ENCODE data around the gene CSTPP1. TPM values are rescaled to one million over a fixed set of nuclear protein-coding genes. Genes with fewer than 3 reads are reported as not detected.
"Not testable (repeated sequence)": the region's sequence is repeated elsewhere in the genome, so short reads cannot be mapped to it uniquely, and the experiment has no call there.

Gene CSTPP1
- total RNA-seq, 4 donors from 2014 or later, result 19.1 to 27.0 (median 21.8) TPM

DNA sequence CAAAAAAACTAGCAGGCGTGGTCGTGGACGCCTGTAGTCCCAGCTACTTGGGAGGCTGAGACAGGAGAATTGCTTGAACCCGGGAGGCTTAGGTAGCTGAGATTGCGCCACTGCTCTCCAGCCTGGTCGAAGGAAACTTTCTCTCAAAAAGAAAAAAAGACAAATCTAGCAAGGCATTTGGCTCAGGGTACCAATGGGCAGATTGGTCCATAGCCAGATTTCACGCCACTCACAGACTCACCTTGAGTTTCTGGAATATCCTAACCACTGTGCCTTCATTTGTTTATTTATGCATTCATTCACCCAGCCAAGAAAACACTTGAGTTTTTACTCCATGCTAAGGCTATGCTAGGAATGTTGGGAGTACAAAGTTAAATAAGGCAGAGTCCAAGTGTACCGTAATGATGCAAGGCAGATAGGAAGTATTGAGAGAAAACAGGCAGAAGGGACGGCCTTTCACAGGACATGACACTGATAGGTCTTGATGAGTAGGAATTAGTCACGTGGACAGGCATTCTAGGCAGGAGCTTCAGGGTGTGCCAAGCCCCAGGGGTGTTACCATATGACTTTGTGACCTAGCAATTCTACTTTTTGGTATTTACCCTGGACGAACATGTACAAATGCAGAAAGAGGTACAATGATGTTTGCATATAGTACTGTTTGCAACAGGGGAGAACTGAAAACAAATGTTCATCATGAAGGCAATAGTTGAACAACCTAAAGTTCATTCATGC is 252.7 kb downstream of the CSTPP1 start:
- Histone ChIP-seq H3K4me1 (peaks cover 0 to 50% (median 24%) of the 10 kb centered on the region in 3 donors), H3K36me3 (no peaks in the 10 kb centered on the region), H3K4me3 (no peak overlapping the region), H3K27me3 (no peaks in the 10 kb centered on the region), H3K27ac (peak overlapping the region in 3 of 4 donors; percentile 67 to 94 (median 88)), H3K9me3 (no peaks in the 10 kb centered on the region)
- ATAC-seq, result peak; percentile 35
- WGBS, 2 donors (ENCODE audit: low coverage in 1 of 2), result 59 to 61% methylated on average over 2 to 11 of the region's 11 CpGs
- peak; percentile 80 for TF ChIP-seq POLR2AphosphoS5 (IDR thresholded peaks at IDR 0.05)
- TF ChIP-seq, protein P1, sequence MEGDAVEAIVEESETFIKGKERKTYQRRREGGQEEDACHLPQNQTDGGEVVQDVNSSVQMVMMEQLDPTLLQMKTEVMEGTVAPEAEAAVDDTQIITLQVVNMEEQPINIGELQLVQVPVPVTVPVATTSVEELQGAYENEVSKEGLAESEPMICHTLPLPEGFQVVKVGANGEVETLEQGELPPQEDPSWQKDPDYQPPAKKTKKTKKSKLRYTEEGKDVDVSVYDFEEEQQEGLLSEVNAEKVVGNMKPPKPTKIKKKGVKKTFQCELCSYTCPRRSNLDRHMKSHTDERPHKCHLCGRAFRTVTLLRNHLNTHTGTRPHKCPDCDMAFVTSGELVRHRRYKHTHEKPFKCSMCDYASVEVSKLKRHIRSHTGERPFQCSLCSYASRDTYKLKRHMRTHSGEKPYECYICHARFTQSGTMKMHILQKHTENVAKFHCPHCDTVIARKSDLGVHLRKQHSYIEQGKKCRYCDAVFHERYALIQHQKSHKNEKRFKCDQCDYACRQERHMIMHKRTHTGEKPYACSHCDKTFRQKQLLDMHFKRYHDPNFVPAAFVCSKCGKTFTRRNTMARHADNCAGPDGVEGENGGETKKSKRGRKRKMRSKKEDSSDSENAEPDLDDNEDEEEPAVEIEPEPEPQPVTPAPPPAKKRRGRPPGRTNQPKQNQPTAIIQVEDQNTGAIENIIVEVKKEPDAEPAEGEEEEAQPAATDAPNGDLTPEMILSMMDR (IDR thresholded peaks at IDR 0.05), result no peak
- TF ChIP-seq POLR2A (IDR thresholded peaks at IDR 0.05), result no peak

DNA sequence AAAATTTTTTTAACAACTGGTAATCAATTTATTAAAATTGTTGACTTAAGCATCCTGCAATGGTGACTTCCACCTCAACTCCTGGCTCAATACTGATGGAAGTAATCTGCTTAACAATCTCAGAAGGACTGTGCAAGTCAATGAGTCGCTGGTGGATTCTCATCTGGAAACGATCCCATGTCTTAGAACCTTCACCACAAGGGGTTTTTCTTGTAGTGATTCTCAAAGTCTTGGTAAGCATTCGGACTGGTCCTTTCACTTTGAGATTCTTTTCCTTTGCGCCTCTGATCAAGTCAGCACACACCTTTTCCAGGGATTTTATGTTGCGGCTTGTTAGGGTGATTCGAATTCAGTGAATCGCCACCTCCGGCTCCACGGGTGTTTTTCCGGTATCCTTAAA is 254.6 kb downstream of the CSTPP1 start:
- not testable (repeated sequence) for H3K36me3 ChIP-seq, H3K27ac ChIP-seq, H3K27me3 ChIP-seq, H3K9me3 ChIP-seq, ATAC-seq, H3K4me3 ChIP-seq
- peaks cover 0 to 32% (median 14%) of the 10 kb centered on the region in 3 donors for H3K4me1 ChIP-seq
- WGBS, 2 donors (ENCODE audit: low coverage in 1 of 2), result 86 to 89% methylated on average over 4 to 10 of the region's 10 CpGs

DNA sequence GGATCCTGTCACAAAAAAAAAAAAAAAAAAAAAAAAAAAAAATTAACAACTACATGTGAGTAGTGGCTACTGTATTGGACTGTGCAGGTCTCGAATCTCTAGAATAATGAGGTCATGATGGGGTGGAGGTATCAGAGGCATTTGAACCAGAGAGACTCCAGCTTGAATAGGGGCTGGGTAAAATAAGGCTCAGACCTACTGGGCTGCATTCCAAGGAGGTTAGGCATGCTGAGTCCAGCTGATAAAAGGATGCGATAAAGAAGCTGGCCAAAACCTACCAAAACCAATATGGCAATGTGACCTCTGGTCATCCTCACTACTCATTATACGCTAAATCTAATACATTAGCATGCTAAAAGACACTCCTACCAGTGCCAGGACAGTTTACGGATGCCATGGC is 255.6 kb downstream of the CSTPP1 start:
- Histone ChIP-seq H3K4me1 (peaks cover 0 to 22% (median 10%) of the 10 kb centered on the region in 3 donors), H3K9me3 (no peaks in the 10 kb centered on the region), H3K36me3 (no peaks in the 10 kb centered on the region), H3K27ac (no peak overlapping the region), H3K4me3 (no peak overlapping the region), H3K27me3 (no peaks in the 10 kb centered on the region)
- TF ChIP-seq POLR2A (IDR thresholded peaks at IDR 0.05), result no peak
- no peak for TF ChIP-seq EP300 (IDR thresholded peaks at IDR 0.05)
- TF ChIP-seq, protein P1 (IDR thresholded peaks at IDR 0.05), result no peak
- no peak for TF ChIP-seq POLR2AphosphoS5 (IDR thresholded peaks at IDR 0.05)
- 63 to 85% methylated on average over 1 to 4 of the region's 4 CpGs for WGBS, 2 donors (ENCODE audit: low coverage in 1 of 2)
- ATAC-seq, result no peak

DNA sequence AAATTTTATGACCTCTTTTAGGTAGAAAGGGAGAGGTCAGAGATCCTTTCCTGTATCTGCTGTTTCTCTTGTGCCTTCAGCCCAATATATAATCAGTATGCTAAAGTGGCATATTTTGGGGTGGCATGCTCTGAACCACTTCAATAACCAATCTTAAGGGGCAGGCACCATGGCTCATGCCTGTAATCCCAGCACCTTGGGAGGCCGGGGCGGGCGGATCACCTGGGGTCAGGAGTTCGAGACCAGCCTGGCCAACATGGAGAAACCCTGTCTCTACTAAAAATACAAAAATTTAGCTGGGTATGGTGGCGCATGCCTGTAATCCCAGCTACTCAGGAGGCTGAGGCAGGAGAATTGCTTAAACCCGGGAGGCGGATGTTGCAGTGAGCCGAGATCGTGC is 261.6 kb downstream of the CSTPP1 start:
- H3K4me3 ChIP-seq, H3K4me1 ChIP-seq, H3K9me3 ChIP-seq, H3K27ac ChIP-seq, H3K27me3 ChIP-seq, H3K36me3 ChIP-seq, ATAC-seq: not testable (repeated sequence)
- WGBS, 2 donors (ENCODE audit: low coverage in 1 of 2), result 90 to 100% methylated on average over 4 to 9 of the region's 9 CpGs

DNA sequence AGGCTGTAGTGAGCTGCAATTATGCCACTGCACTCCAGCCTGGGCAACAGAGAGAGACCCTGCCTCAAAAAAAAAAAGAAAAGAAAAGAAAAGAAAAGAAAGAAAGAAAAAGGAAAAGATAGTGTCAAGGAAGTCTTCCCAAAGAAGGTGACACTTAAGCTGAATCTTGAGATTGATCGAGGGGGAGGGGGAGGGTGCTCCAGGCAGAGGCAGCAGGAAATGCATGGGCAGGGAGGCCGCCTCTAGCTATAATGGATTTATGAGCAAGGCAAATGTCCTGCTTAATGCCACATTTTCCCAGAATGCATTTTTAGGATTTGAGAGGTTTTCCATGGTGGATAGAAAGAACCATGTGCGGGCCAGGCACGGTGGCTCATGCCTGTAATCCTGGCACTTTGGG is 264.5 kb downstream of the CSTPP1 start:
- no peak for TF ChIP-seq EP300 (IDR thresholded peaks at IDR 0.05)
- TF ChIP-seq POLR2A (IDR thresholded peaks at IDR 0.05), result no peak
- no peak for TF ChIP-seq POLR2AphosphoS5 (IDR thresholded peaks at IDR 0.05)
- TF ChIP-seq, protein P1 (IDR thresholded peaks at IDR 0.05), result no peak
- whole genome bisulfite sequencing, 2 donors (ENCODE audit: low coverage in 1 of 2), result 82 to 100% methylated on average over 1 to 3 of the region's 4 CpGs
- Histone ChIP-seq H3K9me3 (no peaks in the 10 kb centered on the region), H3K4me1 (no peaks in the 10 kb centered on the region), H3K36me3 (no peaks in the 10 kb centered on the region), H3K27ac (no peak overlapping the region), H3K4me3 (no peak overlapping the region), H3K27me3 (no peaks in the 10 kb centered on the region)
- ATAC-seq, result no peak

DNA sequence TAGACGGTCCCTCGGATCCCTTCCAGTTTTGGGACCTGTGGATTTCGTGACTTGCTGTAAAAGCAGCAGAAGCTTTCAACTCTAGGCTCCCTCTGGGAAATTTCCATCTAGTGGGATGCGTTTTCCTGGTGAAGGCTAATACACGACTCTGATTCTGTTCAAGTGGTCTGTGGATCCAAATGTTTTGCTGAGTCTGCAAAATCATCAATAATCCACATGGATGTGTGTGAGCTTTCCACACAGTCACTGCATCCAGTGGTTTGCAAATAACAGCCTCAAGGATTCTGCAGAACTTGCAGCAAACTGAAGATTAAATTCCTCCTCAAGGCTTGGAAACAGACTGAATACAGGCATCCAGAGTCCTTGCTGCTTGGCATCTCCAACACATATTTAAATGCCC is 266.0 kb downstream of the CSTPP1 start:
- 77 to 92% methylated on average over 5 of the region's 5 CpGs for WGBS, 2 donors (ENCODE audit: low coverage in 1 of 2)
- Histone ChIP-seq H3K36me3 (no peaks in the 10 kb centered on the region), H3K27ac (no peak overlapping the region), H3K9me3 (no peaks in the 10 kb centered on the region), H3K4me1 (no peaks in the 10 kb centered on the region), H3K4me3 (no peak overlapping the region), H3K27me3 (no peaks in the 10 kb centered on the region)
- TF ChIP-seq, protein P1 (IDR thresholded peaks at IDR 0.05), result no peak
- TF ChIP-seq POLR2A (IDR thresholded peaks at IDR 0.05) (no peak), EP300 (IDR thresholded peaks at IDR 0.05) (no peak), POLR2AphosphoS5 (IDR thresholded peaks at IDR 0.05) (no peak)
- no peak for ATAC-seq

Measured in gastroesophageal sphincter (tissue), 4 donors.